Tibial nerve (tissue), 4 donors: ENCODE results near the gene PLAAT1. TPM values are rescaled to one million over a fixed set of nuclear protein-coding genes. Genes with fewer than 3 reads are reported as not detected.

Experiments
- DNase-seq, 2 donors: peaks; one replicate each; pipeline ENCODE4 v3.0.0-alpha.2; 2019; ENCODE audit warnings: low spot score in 2 of 2
- H3K27ac ChIP-seq, 4 donors: fragments of 200-600 bp; sonication (generic) in 3 of 4; one replicate each; pipeline ENCODE4 v1.5.1; 2017 to 2019; ENCODE audit warnings: mild to moderate bottlenecking in 1 of 4
- H3K27me3 ChIP-seq, 2 donors: fragments of 200-600 bp; sonication (generic) in 1 of 2; one replicate each; pipeline versions ENCODE4 v1.5.1 to v1.6.0; 2017 to 2019
- H3K36me3 ChIP-seq, 3 donors: fragments of 200-600 bp; sonication (generic); one replicate each; pipeline ENCODE4 v1.5.1; 2018 to 2019
- H3K4me1 ChIP-seq, 4 donors: fragments of 200-600 bp; sonication (generic) in 3 of 4; one replicate each; pipeline ENCODE4 v1.5.1; 2017 to 2019
- H3K4me3 ChIP-seq, 4 donors: fragments of 200-600 bp; sonication (generic) in 3 of 4; one replicate each; pipeline ENCODE4 v1.5.1; 2017 to 2019; ENCODE audit warnings: mild to moderate bottlenecking in 1 of 4, moderate library complexity in 1 of 4
- H3K9me3 ChIP-seq, 4 donors: fragments of 200-600 bp; sonication (generic) in 3 of 4; one replicate each; pipeline ENCODE4 v1.5.1; 2017 to 2019
- EP300 ChIP-seq, 2 donors: sonication (generic); formaldehyde crosslinking; IDR thresholded peaks; one replicate each; pipeline ENCODE4 v1.6.1; 2017; ENCODE audit warnings: antibody characterized with exemption in 2 of 2, mild to moderate bottlenecking in 1 of 2
- POLR2A ChIP-seq, 2 donors: fragments of 450-650 bp; IDR thresholded peaks; one replicate each; pipeline ENCODE4 v1.6.1; 2017; ENCODE audit warnings: antibody characterized with exemption in 2 of 2, mild to moderate bottlenecking in 2 of 2, moderate library complexity in 2 of 2
- WGBS, 2 donors: methylation state at CpG; one replicate each; pipeline ENCODE4 v1.1.5; 2018; 5-methylcytosine and 5-hydroxymethylcytosine counted together
- total RNA-seq, 4 donors: library from RNA; depleted of rRNA; stranded (reverse); fragments of >200 nt; gene quantifications; one replicate each; pipeline ENCODE4 v1.1.0, GENCODE V29; 2016
- TF ChIP-seq, protein P1 (sequence below), 5 experiments: fragments of 200-600 bp in 3 of 5; fragments of 450-650 bp in 2 of 5; sonication (generic) in 3 of 5; IDR thresholded peaks; one replicate each; pipeline ENCODE4 v1.5.1; 2016 to 2019; ENCODE audit warnings: antibody characterized with exemption in 5 of 5, mild to moderate bottlenecking in 3 of 5, moderate library complexity in 2 of 5

The PLAAT1 gene
- total RNA-seq, 4 donors from 2014 or later, result 0.84 TPM; not detected in 3

DNA sequence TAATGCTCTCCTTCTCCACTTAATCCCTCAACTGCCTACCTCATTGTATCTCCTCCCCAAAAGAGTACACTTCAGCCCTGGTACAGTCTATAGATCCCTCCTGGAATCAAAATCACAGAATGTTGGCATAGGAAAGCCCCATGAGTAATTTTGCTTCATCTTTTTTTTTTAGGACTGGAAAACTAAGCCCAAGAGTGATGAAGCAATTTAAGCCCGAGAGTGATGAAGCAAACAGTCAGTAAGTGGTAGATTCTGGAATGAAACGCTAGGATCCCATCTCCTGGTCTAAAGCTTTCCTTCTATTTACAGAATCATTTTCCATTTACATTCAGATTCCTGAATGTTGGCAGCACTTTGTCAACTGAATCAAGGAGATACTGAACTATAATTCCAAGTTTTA lies 29.8 kb upstream of the PLAAT1 start:
- Histone ChIP-seq H3K27ac (no peak overlapping the region), H3K9me3 (no peaks in the 10 kb centered on the region), H3K27me3 (no peaks in the 10 kb centered on the region), H3K4me1 (no peaks in the 10 kb centered on the region), H3K4me3 (no peak overlapping the region), H3K36me3 (no peaks in the 10 kb centered on the region)
- TF ChIP-seq POLR2A (IDR thresholded peaks at IDR 0.05), result no peak
- TF ChIP-seq EP300 (IDR thresholded peaks at IDR 0.05), result no peak
- TF ChIP-seq, protein P1, sequence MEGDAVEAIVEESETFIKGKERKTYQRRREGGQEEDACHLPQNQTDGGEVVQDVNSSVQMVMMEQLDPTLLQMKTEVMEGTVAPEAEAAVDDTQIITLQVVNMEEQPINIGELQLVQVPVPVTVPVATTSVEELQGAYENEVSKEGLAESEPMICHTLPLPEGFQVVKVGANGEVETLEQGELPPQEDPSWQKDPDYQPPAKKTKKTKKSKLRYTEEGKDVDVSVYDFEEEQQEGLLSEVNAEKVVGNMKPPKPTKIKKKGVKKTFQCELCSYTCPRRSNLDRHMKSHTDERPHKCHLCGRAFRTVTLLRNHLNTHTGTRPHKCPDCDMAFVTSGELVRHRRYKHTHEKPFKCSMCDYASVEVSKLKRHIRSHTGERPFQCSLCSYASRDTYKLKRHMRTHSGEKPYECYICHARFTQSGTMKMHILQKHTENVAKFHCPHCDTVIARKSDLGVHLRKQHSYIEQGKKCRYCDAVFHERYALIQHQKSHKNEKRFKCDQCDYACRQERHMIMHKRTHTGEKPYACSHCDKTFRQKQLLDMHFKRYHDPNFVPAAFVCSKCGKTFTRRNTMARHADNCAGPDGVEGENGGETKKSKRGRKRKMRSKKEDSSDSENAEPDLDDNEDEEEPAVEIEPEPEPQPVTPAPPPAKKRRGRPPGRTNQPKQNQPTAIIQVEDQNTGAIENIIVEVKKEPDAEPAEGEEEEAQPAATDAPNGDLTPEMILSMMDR (IDR thresholded peaks at IDR 0.05), result no peak
- WGBS, 2 donors, result 89 to 90% methylated on average over 2 of the region's 2 CpGs
- no peak for DNase-seq

DNA sequence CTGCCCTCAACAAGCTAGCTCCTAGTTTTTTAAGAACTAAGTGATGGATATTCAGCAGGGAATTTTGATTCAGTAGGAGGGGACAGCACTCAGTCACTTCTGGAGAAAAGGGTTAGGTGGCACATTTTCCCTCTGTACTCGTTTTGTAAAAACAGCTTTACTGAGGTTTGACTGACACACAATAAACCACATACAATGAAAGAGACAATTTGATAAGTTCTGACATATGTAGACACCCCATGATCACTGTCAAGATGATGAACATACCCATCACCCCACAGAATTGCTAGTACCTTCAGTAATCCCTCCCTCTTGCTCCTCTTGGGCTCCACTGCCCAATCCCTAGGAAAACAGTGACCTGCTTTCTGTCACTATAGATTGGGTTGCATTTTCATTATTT lies 29.0 kb upstream of the PLAAT1 start:
- H3K9me3 ChIP-seq, result no peaks in the 10 kb centered on the region
- no peaks in the 10 kb centered on the region for H3K36me3 ChIP-seq
- no peaks in the 10 kb centered on the region for H3K27me3 ChIP-seq
- no peaks in the 10 kb centered on the region for H3K4me1 ChIP-seq
- WGBS, 2 donors, result 58 to 68% methylated on average over 1 of the region's 1 CpG
- DNase-seq, result no peak
- no peak overlapping the region for H3K27ac ChIP-seq
- TF ChIP-seq EP300 (IDR thresholded peaks at IDR 0.05) (no peak), POLR2A (IDR thresholded peaks at IDR 0.05) (no peak)
- TF ChIP-seq, protein P1 (IDR thresholded peaks at IDR 0.05), result no peak
- H3K4me3 ChIP-seq, result no peak overlapping the region

DNA sequence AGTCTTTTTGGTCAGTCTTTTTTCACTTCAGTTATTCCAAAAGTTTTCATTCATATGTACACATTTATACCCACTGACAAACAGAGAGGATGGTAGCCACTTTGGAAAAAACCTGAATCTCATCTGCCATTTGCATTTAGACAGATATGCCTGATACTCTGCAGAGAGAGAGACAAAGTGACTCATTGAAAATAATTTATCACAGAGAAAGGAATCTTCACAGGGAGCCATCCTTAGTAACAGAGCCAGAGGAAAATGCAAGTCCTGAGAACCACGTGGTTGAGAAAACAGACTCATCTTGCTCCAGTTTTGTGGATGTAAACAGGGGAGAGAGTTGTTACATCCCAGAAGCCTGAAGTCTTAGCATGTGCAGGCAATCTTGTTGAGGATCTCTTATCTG lies 28.2 kb upstream of the PLAAT1 start:
- H3K4me3 ChIP-seq, result no peak overlapping the region
- WGBS, 2 donors, result 63 to 69% methylated on average over 1 of the region's 1 CpG

DNA sequence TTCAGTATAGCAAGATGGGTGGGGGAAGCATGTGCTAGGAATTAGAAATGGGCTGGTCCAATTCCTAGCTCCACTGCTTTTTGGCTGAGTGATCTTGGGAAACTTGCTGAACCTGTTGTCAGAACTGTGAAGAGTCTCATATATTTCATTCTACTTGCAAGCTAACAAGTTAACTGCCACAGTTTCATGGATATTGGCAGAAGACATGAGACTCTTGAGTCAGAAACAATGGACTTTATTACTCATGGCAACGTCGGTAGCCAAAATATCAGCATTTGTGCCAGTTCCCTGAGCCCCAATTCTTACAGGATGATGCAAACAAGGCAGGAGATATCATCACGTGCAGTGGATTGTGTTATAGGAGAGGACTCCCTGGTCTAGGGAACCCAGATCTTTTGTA lies 26.6 kb upstream of the PLAAT1 start:
- no peak for TF ChIP-seq POLR2A (IDR thresholded peaks at IDR 0.05)
- TF ChIP-seq, protein P1 (IDR thresholded peaks at IDR 0.05), result no peak
- TF ChIP-seq EP300 (IDR thresholded peaks at IDR 0.05), result no peak
- H3K4me1 ChIP-seq, result no peaks in the 10 kb centered on the region
- H3K27ac ChIP-seq, result no peak overlapping the region
- no peaks in the 10 kb centered on the region for H3K36me3 ChIP-seq
- no peaks in the 10 kb centered on the region for H3K9me3 ChIP-seq
- DNase-seq, result no peak
- no peaks in the 10 kb centered on the region for H3K27me3 ChIP-seq
- WGBS, 2 donors, result 72 to 75% methylated on average over 3 of the region's 3 CpGs
- H3K4me3 ChIP-seq, result no peak overlapping the region

More for the DNA sequence above, 28.2 kb upstream of the PLAAT1 start:
- no peaks in the 10 kb centered on the region for H3K9me3 ChIP-seq
- DNase-seq, result no peak
- H3K27ac ChIP-seq, result no peak overlapping the region
- H3K4me1 ChIP-seq, result no peaks in the 10 kb centered on the region
- TF ChIP-seq EP300 (IDR thresholded peaks at IDR 0.05) (no peak), POLR2A (IDR thresholded peaks at IDR 0.05) (no peak)
- TF ChIP-seq, protein P1 (IDR thresholded peaks at IDR 0.05), result no peak
- no peaks in the 10 kb centered on the region for H3K27me3 ChIP-seq
- no peaks in the 10 kb centered on the region for H3K36me3 ChIP-seq

DNA sequence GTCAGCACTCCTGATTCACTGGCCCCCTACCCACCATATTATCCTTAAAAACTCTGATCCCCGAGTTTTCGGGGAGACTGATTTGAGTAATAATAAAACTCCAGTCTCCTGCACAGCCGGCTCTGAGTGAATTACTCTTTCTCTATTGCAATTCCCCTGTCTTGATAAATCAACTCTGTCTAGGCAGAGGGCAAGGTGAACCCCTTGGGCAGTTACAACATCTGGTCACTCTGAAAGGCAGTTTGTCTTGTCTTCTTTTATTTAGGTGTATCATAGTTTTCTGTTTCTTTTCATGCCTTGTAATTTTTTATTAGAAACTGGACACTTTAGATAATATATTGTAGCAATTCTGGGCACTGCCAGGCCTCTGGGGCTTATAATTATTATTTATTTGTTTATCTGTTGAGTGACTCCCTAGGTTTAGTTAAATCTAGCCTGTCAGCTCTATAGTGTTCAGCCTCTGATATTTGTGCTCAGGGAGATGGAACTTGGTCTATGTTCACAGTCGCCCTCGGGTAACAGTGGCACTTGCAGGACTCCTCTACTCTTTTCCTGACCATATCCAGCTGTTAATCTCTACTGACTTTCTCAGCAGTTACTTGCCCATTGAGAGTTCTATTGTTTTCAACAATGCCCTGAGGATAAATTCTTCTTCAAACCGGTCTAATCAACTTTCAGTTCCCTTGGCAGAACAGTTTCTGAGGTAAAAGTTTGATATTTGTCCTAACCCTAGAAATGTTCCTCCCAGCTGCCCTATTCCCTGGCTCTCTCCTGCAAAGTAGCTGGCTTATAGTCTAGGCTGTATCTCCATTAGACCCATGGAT lies 15.5 kb upstream of the PLAAT1 start:
- Histone ChIP-seq H3K4me1 (no peaks in the 10 kb centered on the region), H3K9me3 (no peaks in the 10 kb centered on the region), H3K36me3 (no peaks in the 10 kb centered on the region), H3K27ac (no peak overlapping the region), H3K27me3 (no peaks in the 10 kb centered on the region), H3K4me3 (no peak overlapping the region)
- TF ChIP-seq EP300 (IDR thresholded peaks at IDR 0.05) (no peak), POLR2A (IDR thresholded peaks at IDR 0.05) (no peak)
- TF ChIP-seq, protein P1 (IDR thresholded peaks at IDR 0.05), result no peak
- WGBS, 2 donors, result 79 to 80% methylated on average over 6 of the region's 6 CpGs
- DNase-seq, result no peak
